Measurements from ENCODE around the gene MYO10.

The MYO10 gene

DNA sequence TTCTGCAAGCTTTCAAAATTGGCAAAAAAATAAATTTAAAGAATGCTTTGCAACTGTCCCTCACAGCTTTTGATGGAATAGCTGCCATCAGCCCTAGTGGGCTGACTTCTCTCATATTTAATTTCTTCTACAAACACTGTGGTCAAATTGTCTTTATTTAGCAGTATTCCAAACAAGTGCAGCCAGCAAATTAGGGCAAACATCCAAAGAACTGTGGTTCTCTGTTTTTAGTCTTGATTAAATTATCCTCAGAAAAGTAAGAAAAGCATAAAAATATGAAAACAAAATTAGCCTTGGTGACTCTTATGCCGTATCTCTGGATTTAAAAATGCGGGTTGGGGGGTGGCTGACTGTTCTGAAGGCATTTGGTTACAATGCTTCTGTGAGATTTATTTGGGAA is 223.5 kb downstream of the MYO10 start:
- H3K4me3 ChIP-seq (ENCODE audit: low read depth, low read length), result no peak overlapping the region
- TF ChIP-seq, protein P1, sequence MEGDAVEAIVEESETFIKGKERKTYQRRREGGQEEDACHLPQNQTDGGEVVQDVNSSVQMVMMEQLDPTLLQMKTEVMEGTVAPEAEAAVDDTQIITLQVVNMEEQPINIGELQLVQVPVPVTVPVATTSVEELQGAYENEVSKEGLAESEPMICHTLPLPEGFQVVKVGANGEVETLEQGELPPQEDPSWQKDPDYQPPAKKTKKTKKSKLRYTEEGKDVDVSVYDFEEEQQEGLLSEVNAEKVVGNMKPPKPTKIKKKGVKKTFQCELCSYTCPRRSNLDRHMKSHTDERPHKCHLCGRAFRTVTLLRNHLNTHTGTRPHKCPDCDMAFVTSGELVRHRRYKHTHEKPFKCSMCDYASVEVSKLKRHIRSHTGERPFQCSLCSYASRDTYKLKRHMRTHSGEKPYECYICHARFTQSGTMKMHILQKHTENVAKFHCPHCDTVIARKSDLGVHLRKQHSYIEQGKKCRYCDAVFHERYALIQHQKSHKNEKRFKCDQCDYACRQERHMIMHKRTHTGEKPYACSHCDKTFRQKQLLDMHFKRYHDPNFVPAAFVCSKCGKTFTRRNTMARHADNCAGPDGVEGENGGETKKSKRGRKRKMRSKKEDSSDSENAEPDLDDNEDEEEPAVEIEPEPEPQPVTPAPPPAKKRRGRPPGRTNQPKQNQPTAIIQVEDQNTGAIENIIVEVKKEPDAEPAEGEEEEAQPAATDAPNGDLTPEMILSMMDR (IDR thresholded peaks at IDR 0.05; ENCODE audit: low read depth, low read length), result no peak

DNA sequence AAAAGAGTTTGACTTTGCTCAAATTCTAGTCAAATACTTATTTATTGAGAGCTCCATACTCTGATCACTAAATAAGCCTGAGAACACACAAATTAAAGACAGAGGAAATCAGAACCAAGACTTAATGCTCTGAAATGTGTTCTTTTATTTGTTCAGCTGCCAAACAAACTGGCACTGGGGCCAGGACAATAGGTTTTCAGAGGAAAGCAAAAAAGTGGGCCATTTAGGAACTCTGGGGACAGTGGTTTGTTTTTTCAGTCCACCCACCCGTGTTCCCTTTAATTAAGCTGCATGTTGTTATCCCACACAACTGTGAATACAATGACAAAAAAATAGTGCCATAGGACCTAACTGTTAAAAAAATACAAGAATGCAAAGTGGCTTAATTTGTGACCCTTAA is 223.9 kb downstream of the MYO10 start:
- TF ChIP-seq, protein P1 (IDR thresholded peaks at IDR 0.05; ENCODE audit: low read depth, low read length), result no peak
- no peak overlapping the region for H3K4me3 ChIP-seq (ENCODE audit: low read depth, low read length)

DNA sequence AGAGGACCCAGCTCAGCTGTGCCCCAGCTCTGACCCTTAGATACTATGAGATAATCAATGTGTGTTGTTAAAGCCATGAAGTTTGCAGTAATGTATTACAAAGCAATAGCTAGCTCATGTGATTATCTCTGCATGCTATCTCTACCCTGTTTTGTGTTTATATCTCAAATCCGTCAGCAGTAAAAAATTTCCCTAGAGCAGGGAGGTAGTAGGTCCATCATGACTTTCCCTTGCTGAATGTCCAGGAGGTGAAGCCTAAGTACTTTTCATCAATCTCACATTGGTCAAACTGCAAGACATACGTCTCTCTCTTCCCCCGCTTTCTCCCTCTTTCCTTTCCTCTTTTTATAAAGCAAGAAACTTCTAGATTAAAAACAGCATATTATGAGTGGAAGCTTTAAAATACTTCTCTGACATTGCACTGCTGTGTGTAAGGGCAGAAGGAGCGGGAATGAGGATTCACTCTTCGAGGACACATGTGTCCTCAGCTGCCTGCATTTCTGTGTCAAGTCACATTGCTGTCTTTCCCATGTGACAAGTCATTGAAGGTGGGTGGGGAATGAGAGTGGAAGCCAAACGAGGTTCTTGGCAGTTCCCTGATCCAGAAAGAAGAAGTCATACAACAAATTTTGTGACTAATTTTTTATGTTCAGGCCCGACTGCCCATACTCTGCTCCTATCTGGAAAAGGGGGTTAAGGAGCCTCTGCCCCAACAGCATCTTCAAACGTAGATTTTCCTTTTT is 226.2 kb downstream of the MYO10 start:
- TF ChIP-seq, protein P1 (IDR thresholded peaks at IDR 0.05; ENCODE audit: low read depth, low read length), result no peak
- no peak overlapping the region for H3K4me3 ChIP-seq (ENCODE audit: low read depth, low read length)

DNA sequence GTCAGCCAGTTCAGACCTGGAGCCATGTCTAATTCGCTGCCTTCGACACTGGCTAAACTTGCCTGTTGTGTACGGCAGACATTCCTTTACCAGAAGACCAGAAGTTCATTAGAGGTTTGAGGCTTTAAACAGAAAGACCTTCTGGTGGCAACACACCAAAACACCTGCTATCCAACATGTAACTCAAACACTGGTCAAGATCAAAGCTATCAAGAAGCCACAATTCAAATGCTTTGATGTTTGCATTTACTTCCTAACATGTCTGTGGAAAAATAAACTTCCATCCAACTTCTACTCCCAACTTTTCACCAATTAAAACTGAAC is 228.3 kb downstream of the MYO10 start:
- no peak overlapping the region for H3K4me3 ChIP-seq (ENCODE audit: low read depth, low read length)
- TF ChIP-seq, protein P1 (IDR thresholded peaks at IDR 0.05; ENCODE audit: low read depth, low read length), result no peak

DNA sequence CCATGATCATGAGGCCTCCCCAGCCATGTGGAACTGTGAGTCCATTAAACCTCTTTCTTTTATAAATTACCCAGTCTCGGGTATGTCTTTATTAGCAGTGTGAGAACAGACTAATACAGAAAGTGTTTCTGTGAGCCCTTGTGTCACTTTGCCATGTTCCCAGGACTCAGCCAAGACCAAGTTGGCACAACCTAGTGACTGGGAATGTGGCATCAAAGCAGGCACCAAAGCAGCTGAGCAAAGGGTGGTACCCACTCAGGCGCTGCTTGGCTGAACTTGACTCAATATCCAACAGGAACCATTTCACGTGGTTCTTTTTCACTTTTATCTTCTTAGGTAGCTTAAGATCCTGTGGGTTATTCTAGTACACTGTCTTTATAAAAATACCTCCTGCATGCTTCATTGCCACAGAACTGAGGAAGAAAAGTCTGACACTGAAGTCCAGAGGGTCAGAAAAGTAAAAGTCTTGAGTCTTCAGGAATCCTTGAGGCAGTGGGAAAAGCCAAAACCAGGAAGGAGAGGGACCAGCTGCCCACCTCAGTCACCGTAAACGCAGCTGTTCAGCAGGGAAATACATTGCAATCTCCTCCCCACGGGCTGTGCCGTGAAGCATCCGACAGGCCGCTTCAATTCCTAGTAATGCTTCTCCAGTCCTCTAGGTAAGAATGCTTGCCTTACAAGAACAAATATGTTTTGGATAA is 228.8 kb downstream of the MYO10 start:
- TF ChIP-seq, protein P1 (IDR thresholded peaks at IDR 0.05; ENCODE audit: low read depth, low read length), result no peak
- H3K4me3 ChIP-seq (ENCODE audit: low read depth, low read length), result no peak overlapping the region

DNA sequence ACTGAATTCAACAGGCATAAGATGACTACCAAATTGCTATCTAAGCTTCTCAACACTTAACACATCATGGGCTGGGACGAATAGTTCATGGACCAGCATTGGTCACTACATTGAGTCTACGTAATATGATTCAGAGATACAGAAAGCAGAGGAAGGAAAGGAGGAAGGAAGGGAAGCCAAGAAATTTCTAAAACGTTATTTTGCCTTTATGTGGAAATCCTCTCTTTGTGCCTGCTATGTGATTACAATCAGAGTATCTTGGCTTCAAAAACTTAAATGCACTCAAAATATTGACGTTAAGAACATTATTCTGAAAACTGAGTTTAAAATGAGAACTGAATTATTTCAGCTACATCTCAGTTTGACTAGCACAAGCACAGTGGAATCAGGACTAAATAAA is 231.1 kb downstream of the MYO10 start:
- TF ChIP-seq, protein P1 (IDR thresholded peaks at IDR 0.05; ENCODE audit: low read depth, low read length), result no peak

DNA sequence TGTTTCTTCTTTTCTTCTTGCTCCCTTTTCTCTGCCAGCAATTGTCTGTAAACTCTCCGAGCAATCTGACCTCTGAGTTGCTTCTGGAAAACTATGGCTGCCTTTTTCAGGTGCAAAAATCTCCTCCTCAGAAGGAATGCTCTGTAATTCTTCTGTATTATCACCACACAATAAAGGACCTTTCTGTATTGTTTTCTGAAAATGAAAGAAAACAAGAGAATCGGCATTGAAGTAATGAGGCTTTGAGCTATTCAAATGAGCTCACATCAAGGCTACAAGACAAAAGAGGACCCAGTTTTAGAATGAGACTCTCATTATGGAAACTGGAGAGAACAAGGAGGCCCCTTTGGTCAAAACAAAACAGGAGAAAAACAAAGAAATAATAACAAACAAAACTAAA is 233.1 kb downstream of the MYO10 start:
- TF ChIP-seq, protein P1 (IDR thresholded peaks at IDR 0.05; ENCODE audit: low read depth, low read length), result no peak
- H3K4me3 ChIP-seq (ENCODE audit: low read depth, low read length), result no peak overlapping the region

More for the DNA sequence above, 231.1 kb downstream of the MYO10 start:
- no peak overlapping the region for H3K4me3 ChIP-seq (ENCODE audit: low read depth, low read length)
